NCI-H1694 treated with DMSO at 0.1 percent for 48 hours (cell line): ENCODE measurements around the gene STOX2.
A peak's percentile ranks its signal among the peaks of the same experiment; 100 is the strongest.

Experiments used
- DNase-seq: peaks from one replicate; lab custom pipeline; 2025; lab: John Stamatoyannopoulos, UW

STOX2 gene, protein sequence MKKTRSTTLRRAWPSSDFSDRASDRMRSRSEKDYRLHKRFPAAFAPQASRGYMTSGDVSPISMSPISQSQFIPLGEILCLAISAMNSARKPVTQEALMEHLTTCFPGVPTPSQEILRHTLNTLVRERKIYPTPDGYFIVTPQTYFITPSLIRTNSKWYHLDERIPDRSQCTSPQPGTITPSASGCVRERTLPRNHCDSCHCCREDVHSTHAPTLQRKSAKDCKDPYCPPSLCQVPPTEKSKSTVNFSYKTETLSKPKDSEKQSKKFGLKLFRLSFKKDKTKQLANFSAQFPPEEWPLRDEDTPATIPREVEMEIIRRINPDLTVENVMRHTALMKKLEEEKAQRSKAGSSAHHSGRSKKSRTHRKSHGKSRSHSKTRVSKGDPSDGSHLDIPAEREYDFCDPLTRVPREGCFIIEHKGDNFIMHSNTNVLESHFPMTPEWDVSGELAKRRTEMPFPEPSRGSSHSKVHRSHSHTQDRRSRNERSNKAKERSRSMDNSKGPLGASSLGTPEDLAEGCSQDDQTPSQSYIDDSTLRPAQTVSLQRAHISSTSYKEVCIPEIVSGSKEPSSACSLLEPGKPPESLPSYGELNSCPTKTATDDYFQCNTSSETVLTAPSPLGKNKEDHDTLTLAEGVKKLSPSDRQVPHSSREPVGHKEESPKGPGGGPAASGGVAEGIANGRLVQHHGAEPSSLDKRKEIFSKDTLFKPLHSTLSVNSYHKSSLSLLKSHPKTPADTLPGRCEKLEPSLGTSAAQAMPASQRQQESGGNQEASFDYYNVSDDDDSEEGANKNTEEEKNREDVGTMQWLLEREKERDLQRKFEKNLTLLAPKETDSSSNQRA (N-terminal part only)

GRCh38 chr4:183905081-183905592, at the start of gene STOX2:
Gene STOX2, plus strand, starts transcription at chr4:183905307. Its CDS starts 1,484 bp downstream, at chr4:183906791.
- DNase-seq: peak; percentile 66

DNA sequence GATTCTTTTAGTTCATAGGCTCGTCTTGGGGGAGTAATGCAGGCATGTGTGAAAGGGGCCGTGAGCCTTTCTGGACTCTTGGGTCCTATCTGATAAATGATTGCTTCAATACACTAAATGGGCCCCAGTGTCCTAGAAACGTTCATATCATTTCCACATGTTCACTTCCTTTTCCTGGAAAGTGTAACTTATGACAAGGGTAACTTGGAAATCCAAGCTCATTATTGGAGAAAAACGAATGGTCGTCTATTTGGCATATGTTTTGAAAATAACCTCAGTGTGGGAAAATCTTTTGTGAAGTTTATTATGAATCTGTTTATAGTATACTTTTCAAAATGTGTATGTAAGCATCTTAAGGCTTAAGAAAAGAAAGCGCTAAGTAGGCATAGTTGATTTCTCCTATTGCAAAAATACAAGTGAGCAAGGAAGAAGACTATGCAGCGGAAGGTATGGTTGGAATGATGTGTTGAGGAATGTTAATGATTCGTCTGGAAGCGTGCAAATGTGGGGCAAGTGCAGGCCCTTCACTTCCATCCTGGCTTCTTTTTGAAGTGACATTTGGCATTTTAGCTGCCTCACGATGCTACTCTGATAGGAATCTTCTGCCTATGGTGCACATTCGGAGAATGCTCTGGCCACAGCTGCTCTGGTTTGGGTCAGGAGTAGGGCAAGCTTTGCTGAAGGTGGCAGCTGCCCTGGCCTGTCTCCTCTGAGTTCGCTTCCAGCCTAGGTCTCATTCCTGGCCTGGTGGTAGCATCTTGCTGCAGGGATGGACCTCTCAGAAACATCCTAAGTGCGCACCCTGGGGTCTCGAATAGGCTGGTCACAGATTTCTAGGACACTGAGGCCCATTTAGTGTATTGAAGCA, 49.5 kb upstream of the STOX2 start:
- no peak for DNase-seq

- no peak for DNase-seq
Measured at GRCh38 chr4:183857040-183857439, 48.1 kb upstream of the STOX2 start.

- no peak for DNase-seq
Measured at GRCh38 chr4:183858011-183858615, 47.0 kb upstream of the STOX2 start.

DNA sequence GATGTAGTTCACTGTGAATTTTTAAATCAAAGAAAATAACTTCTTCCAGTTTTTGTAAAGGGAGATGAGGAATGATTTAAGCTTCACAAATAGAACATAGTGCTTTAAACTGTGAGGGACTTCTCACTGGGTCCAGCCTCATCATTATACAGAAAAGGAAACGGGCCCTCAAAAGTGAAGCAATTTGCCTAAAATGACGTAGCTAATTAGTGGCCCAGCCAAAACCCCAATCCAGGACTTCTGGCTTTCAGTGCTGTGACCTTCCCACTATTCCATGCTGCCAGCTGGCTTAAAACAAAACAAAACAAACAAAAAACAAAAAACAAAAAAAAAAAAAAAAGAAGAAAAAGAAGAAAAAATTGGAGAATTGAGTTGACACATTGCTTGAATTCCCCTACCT, 45.0 kb upstream of the STOX2 start:
- DNase-seq: no peak

- DNase-seq: no peak
Measured at GRCh38 chr4:183860731-183861130, 44.4 kb upstream of the STOX2 start.

- no peak for DNase-seq
Measured at GRCh38 chr4:183861426-183861825, 43.7 kb upstream of the STOX2 start.

- DNase-seq: no peak
Measured at GRCh38 chr4:183863155-183863825, 41.8 kb upstream of the STOX2 start.

GRCh38 chr4:183867247-183867646, 37.9 kb upstream of the STOX2 start:
- no peak for DNase-seq

DNA sequence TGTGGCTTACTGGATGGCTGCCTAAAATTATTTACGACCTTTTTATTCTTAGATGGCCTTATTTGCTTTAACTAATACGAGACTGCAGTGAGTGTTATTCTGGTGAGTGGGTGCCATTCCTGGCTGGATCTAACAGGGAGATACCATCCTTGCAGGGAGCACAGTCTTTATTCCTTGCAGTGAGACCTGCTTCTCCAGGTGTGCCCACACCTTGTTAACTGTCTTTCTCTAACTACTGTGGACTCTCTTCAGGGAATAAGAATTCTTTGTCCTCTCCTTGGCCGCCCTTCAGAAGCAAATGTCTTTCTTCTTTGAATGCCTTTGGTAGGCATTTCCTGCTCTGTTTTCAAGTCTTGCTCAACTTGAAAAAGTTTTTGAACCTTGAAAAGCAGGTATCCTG, 34.1 kb upstream of the STOX2 start:
- no peak for DNase-seq

DNA sequence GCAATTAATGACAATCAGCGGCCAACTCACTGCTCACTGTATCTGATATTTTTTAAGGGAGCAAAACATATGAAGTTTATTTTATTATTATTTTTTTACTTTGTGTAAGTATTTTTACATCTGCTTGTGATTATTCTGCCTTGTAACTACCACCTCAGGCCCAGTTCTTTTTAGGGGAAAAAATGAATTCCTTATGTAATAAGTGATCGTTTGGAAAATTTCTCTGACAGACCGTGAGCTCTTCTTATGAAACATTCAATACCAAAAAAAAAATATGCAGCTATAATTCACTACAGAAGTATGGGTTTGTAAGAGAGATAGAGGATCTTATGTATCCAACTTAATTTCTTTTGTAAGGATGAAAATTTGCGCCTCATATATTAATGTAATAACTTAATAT, 33.5 kb upstream of the STOX2 start:
- DNase-seq: no peak

- peak; percentile 22 for DNase-seq
Measured at GRCh38 chr4:183872531-183872930, 32.6 kb upstream of the STOX2 start.

- DNase-seq: no peak
Measured at GRCh38 chr4:183873409-183874185, 31.5 kb upstream of the STOX2 start.

- DNase-seq: no peak
Measured at GRCh38 chr4:183875251-183875825, 29.8 kb upstream of the STOX2 start.

DNA sequence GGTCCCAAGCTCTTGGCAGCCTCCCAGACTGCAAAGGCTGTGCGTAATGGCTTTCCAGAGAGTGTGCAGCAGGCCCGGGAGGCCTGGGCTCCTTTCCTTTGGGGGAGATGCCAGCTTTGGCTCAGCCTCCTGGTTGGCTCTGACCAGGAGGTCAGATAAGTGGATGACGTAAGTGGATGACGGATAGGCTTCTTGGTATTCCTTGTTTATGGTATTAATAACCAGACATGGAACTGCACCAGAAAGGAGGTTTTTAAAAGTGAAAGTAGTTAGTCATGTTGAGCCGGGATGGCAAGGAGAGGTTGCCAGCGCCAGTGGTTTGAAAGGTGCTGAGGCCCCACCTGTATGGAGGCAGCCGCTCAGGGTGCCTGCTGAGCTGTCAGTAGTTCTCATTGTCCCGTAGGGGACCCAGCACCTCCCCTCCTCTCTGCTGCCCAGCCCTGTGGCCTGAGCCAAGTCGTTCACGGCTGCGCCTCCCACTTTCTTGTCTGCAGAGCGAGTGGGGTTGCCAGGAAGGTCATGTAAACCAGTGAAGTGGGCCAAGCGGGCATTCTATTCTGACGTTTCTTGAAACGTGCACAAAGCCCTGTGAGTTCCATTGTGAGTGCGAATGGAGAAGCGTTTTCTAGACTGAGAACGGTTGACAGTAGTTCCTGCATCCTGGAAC, 28.7 kb upstream of the STOX2 start:
- peak; percentile 75 for DNase-seq

DNA sequence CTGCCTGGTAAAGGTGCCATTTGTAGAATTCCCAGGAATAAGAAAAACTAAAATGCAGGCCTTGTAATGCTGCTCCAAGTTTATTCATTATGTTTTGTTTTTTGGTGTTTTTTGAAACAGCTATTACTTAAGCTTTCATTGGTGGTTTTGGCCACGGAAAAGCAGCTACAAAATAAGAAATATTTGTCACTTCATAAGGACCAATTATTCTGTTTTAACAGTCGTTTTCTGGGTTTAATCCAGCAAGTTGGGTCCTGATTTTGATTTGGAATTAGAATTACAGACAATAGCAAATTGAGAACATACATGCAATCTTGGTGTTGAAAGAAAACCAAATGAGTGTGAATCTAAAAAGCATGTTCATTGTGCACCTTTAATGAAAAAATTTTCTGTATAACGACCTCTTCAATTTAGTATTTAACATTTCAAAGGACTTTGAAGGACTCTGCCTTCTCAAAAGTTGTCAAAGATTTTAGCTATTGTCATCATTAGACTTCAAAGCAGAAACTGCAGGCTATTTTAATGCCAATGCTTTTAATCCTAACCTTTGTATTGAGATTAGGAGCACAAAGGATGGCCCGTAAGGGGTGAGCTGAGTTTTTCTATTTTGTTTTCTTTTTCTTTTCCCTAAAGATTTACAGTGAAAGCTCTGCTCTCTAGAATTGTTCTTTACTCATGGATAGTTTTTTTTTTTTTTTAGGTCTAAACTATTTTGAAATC, 26.7 kb upstream of the STOX2 start:
- DNase-seq: no peak

DNA sequence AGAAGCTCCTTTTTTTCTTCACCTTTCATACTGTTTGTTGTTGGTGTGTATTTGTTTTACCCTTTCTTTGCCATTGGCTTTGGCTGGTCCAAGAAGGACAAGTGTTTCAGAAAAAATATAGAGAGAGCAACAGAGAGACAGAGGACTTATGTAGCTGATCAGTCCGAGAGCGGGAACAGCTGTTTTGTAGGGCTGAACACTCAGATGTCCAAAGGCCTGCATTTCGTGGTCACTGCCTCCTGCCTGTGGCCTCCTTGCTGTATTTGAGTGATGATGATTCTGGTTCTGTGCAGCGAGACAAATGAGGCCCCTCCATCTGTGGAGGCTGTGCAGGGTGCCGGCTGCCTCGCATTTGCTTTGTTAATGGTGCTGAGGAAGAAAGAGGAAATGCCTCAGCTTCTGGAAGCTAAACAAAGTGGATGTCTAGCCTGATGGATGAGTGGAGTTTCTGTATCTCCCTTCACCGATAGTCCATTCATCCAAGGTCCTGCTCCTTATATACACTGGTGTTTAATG, 19.8 kb upstream of the STOX2 start:
- DNase-seq: no peak

GRCh38 chr4:183887351-183887750, 17.8 kb upstream of the STOX2 start:
- DNase-seq: no peak
